22Rv1 (cell line): ENCODE measurements around the gene TMEM94.

Experiments used
- H3K27ac ChIP-seq: fragments of 450-650 bp; 2 replicates; pipeline ENCODE4 v1.5.1; 2017
- ZFX ChIP-seq: fragments of 450-650 bp; IDR thresholded peaks from 2 replicates; pipeline ENCODE4 v1.6.1; 2017; ENCODE audit warnings: antibody characterized with exemption, borderline replicate concordance
- TF ChIP-seq, protein P1 (sequence below): fragments of 450-650 bp; IDR thresholded peaks from 2 replicates; pipeline ENCODE4 v1.5.1; 2017; ENCODE audit warnings: mild to moderate bottlenecking

TMEM94 gene

GRCh38 chr17:75465039-75465438 is 8.6 kb downstream of the TMEM94 start:
- TF ChIP-seq ZFX = no peak
- TF ChIP-seq, protein P1, sequence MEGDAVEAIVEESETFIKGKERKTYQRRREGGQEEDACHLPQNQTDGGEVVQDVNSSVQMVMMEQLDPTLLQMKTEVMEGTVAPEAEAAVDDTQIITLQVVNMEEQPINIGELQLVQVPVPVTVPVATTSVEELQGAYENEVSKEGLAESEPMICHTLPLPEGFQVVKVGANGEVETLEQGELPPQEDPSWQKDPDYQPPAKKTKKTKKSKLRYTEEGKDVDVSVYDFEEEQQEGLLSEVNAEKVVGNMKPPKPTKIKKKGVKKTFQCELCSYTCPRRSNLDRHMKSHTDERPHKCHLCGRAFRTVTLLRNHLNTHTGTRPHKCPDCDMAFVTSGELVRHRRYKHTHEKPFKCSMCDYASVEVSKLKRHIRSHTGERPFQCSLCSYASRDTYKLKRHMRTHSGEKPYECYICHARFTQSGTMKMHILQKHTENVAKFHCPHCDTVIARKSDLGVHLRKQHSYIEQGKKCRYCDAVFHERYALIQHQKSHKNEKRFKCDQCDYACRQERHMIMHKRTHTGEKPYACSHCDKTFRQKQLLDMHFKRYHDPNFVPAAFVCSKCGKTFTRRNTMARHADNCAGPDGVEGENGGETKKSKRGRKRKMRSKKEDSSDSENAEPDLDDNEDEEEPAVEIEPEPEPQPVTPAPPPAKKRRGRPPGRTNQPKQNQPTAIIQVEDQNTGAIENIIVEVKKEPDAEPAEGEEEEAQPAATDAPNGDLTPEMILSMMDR = no peak
- H3K27ac ChIP-seq = no peak overlapping the region

DNA sequence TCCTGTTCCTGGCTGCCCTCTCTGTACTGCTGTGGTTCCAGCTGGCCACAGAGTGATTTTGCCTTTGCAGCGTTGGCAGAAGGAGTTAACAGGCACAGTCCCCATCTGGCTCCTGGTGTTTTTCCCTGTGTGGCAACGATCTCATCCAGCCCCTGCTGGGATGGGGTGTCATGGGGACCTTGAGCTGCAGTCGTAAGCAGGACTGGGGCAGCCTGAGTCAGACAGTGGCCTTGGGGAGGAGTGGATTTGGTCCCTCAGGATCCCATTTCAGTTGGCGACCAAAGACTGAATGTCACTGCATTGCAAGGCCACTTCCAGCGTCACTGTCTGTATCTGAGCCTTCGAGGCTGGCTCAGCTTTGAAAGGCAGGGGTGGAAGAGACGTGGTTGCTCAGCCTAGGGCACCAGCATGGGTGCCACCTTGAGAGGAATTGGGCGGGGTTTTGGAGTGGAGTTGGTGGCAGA is 11.9 kb downstream of the TMEM94 start:
- no peak overlapping the region for H3K27ac ChIP-seq

GRCh38 chr17:75468779-75469373 is 12.4 kb downstream of the TMEM94 start:
- no peak overlapping the region for H3K27ac ChIP-seq
- TF ChIP-seq, protein P1 = no peak
- no peak for TF ChIP-seq ZFX

More for the DNA sequence above, 11.9 kb downstream of the TMEM94 start:
- TF ChIP-seq, protein P1 = no peak
- no peak for TF ChIP-seq ZFX

DNA sequence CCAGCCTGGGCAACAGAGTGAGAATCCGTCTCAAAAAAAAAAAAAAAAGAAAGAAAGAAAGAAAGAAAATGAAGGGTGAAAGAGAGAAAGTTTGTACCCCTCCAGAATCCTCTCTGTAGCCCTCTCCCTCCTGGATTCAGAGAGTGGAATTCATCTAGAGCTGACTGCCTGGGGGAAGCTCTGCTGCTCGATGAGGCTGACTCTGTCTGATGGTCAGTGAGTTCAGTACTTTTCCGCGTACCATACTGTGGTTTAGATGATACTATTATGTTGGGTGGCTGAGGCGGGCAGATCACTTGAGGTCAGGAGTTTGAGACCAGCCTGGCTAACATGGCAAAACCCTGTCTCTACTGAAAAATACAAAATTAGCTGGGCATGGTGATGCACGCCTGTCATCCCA is 14.8 kb downstream of the TMEM94 start:
- TF ChIP-seq, protein P1 = no peak
- no peak for TF ChIP-seq ZFX
- no peak overlapping the region for H3K27ac ChIP-seq

DNA sequence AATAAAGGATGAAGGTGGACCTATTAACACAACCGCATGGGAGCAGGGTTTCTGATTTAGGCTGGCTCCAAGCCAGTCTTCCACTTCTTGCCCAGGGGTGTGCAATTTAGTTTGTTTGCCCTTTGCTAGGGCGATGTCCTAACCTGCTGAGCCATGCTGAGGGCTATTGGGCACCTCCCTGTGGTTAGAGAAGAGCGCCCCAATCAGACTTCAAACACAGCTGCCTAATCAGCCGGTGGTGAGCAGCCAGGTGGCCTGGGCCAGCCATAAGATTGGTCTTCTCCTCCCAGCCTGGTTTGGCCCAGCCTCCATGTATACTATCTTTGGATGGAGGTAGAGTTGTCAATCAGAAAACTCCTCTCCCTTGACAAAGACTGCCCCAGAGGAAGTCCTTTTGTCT is 15.7 kb downstream of the TMEM94 start:
- H3K27ac ChIP-seq = no peak overlapping the region
- TF ChIP-seq, protein P1 = no peak
- TF ChIP-seq ZFX = no peak

DNA sequence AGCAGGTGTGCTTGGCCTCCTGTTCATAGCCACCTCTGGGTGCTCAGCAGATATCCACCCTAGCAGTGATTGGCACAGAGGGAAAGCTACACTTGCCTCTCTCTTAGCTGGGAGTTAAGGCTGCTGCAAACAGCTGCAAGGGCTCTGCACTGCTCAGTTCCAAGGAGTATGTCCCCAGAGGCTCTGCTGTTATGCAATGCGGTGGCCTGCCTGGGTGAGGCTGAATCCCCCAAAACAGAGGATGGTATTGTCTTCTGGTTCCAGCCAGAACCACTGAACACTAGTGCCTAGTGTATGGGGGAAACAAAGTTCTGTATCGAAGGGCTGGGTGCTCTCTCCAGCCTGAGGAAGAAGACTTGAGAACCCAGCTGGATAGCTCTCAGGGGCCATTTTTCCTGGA is 16.8 kb downstream of the TMEM94 start:
- TF ChIP-seq ZFX = no peak
- TF ChIP-seq, protein P1 = no peak
- no peak overlapping the region for H3K27ac ChIP-seq

DNA sequence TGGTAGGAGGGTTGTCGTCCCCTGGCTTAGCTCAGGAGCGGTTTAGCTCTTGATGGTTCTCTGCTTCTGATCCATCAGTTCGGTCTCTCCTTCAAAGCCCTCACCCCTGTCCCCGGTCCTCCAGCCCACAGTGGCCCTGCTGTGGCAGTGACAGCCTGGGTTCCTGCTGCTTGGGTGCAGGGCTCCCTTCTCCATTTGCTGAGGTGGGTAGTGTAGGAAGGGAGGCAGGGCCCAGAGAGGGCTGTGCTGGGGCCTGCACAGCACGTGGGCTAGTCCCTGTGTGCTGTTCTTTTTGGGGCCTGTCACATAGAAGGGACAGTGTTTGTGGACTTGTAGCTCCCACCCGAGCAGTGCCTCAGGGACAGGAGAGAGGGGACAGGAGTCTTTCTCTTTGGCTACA is 18.3 kb downstream of the TMEM94 start:
- H3K27ac ChIP-seq = no peak overlapping the region
- TF ChIP-seq, protein P1 = no peak
- no peak for TF ChIP-seq ZFX
